ENCODE data around the gene SMOC1.

GRCh38 chr14:70020352-70021170, 141.3 kb downstream of the SMOC1 start:
- TF ChIP-seq SPI1 (IDR thresholded peaks at IDR 0.05; ENCODE audit: low read depth, low read length) (no peak), POLR2A (IDR thresholded peaks at IDR 0.05; ENCODE audit: low read depth, low read length) (no peak), POLR2AphosphoS5 (IDR thresholded peaks at IDR 0.05; ENCODE audit: low read depth, low read length) (no peak), TAF1 (IDR thresholded peaks at IDR 0.05; ENCODE audit: low read depth, low read length) (no peak), POU2F2 (IDR thresholded peaks at IDR 0.05; ENCODE audit: low read depth, low read length) (no peak)
